ENCODE data around the gene MKKS.

The MKKS gene

DNA sequence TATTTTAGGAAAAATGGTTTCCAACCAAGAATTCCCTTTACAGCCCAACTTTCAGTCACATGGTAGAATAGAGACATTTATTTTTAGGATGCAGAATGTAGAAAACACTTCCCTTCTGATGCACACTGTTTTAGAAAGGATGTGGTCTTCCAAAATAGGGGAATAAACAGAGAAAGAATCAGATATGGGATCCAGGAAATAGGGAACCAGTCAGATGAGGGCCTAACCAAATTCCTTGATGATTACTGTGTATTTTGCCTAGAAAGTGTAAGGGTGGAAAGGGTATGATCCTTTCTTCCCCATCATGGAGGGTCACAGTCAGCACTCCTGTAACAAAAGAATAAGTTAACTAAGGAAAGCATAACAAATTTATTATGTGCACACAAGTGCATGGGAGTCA is 28.5 kb upstream of the MKKS start:
- TF ChIP-seq, protein P1, sequence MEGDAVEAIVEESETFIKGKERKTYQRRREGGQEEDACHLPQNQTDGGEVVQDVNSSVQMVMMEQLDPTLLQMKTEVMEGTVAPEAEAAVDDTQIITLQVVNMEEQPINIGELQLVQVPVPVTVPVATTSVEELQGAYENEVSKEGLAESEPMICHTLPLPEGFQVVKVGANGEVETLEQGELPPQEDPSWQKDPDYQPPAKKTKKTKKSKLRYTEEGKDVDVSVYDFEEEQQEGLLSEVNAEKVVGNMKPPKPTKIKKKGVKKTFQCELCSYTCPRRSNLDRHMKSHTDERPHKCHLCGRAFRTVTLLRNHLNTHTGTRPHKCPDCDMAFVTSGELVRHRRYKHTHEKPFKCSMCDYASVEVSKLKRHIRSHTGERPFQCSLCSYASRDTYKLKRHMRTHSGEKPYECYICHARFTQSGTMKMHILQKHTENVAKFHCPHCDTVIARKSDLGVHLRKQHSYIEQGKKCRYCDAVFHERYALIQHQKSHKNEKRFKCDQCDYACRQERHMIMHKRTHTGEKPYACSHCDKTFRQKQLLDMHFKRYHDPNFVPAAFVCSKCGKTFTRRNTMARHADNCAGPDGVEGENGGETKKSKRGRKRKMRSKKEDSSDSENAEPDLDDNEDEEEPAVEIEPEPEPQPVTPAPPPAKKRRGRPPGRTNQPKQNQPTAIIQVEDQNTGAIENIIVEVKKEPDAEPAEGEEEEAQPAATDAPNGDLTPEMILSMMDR (IDR thresholded peaks at IDR 0.05; ENCODE audit: borderline replicate concordance, control extremely low read depth, extremely low read depth, insufficient read depth, missing control alignments): no peak
- no peak for DNase-seq (ENCODE audit: low spot score)
- in situ Hi-C loops (cut with MboI; ENCODE audit: low sequenced_read_pairs, unreplicated experiment): no loop called here

DNA sequence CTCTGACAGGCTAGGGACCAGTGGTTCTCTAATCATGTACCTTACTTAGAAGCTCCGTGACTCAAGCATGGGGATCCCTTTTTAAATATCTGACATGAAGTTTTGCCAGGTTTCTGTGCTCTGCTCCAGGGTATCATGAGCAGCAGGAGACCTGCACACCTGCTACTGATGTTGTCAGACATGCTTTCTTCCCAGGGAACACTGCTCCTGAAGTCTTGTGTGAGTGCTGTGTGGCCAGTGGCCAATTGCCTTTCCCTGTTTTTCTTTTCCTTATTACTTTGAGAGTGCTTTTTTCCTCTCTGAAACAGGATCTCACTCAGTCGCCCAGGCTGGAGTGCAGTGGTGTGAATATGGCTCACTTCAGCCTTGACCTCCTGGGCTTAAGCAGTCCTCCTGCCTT is 27.5 kb upstream of the MKKS start:
- TF ChIP-seq, protein P1 (IDR thresholded peaks at IDR 0.05; ENCODE audit: borderline replicate concordance, control extremely low read depth, extremely low read depth, insufficient read depth, missing control alignments): no peak
- no peak for DNase-seq (ENCODE audit: low spot score)
- in situ Hi-C loops (cut with MboI; ENCODE audit: low sequenced_read_pairs, unreplicated experiment): no loop called here

DNA sequence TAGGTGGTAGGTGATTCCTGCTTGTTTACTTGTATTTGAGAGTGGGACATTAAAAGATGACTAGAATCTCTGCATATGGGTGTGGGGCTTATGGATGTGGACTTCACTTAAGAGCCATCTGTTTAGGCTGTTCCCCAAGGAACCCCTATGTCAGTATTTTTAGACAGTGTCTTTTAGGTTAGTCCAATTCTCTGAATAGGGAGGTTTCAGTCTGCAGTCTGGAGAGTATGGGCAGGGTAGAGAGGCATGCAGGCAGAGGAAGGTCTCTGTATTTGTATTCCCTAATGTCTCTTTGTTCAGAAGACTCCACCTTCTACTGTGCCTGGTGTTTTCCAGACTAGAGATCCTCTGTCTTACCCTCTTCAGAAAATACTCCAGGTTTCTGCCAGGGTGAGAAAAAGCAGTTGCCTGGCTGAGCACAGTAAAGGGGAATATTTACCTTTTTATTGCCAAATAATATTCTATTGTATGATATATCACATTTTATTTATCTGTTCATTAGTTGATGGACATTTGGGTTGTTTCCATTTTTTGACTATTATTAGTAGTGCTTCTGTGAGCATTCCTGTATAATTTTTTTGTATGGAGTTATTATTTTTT is 20.2 kb upstream of the MKKS start:
- in situ Hi-C loops (cut with MboI; ENCODE audit: low sequenced_read_pairs, unreplicated experiment): no loop called here
- TF ChIP-seq, protein P1 (IDR thresholded peaks at IDR 0.05; ENCODE audit: borderline replicate concordance, control extremely low read depth, extremely low read depth, insufficient read depth, missing control alignments): no peak

DNA sequence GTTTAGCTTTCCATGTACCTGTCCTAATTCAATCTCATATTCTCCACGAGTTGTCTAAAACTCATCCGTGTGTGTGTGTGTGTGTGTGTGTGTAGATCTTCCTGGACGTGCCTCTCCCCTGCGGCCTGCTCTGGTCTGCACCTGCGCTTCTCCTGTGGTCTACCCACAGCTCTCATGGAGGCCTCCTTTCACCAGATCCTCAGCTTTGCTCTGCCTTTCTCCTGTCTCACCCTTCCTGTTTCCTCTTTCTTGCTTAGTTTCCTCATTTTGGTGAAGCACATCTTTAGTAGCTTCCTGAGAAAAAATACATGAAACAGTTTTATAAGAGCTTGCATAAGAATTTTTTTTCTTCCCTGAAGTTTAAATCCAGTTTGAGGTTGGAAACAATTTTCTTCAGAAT is 19.2 kb upstream of the MKKS start:
- TF ChIP-seq, protein P1 (IDR thresholded peaks at IDR 0.05; ENCODE audit: borderline replicate concordance, control extremely low read depth, extremely low read depth, insufficient read depth, missing control alignments): no peak

More for the DNA sequence above, 20.2 kb upstream of the MKKS start:
- DNase-seq (ENCODE audit: low spot score): no peak

DNA sequence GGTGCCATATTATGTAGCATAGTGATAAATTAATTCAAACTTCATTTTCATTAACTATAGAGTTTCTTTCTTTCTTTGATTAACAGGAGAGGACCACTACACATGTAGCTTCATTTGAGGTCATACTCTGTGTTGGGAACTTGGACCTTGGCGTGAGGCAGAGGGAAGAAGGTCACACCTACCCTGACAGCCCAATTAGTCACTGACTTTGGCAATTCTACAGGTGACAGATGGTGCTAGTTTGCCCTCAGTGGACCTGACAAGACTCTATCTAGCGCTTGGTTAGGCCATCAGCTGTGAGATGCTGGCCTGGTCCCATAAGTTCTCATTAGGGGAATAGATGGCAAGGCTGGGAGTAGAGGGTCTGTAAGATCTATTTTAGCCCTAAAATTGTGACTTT is 15.2 kb upstream of the MKKS start:
- in situ Hi-C loops (cut with MboI; ENCODE audit: low sequenced_read_pairs, unreplicated experiment): loop anchor here (25.0 kb wide), 1 partner anchor 837 kb away; no protein-coding TSS in a partner anchor
- no peak for DNase-seq (ENCODE audit: low spot score)
- TF ChIP-seq, protein P1 (IDR thresholded peaks at IDR 0.05; ENCODE audit: borderline replicate concordance, control extremely low read depth, extremely low read depth, insufficient read depth, missing control alignments): no peak

More for the DNA sequence above, 19.2 kb upstream of the MKKS start:
- DNase-seq (ENCODE audit: low spot score): no peak
- in situ Hi-C loops (cut with MboI; ENCODE audit: low sequenced_read_pairs, unreplicated experiment): no loop called here

DNA sequence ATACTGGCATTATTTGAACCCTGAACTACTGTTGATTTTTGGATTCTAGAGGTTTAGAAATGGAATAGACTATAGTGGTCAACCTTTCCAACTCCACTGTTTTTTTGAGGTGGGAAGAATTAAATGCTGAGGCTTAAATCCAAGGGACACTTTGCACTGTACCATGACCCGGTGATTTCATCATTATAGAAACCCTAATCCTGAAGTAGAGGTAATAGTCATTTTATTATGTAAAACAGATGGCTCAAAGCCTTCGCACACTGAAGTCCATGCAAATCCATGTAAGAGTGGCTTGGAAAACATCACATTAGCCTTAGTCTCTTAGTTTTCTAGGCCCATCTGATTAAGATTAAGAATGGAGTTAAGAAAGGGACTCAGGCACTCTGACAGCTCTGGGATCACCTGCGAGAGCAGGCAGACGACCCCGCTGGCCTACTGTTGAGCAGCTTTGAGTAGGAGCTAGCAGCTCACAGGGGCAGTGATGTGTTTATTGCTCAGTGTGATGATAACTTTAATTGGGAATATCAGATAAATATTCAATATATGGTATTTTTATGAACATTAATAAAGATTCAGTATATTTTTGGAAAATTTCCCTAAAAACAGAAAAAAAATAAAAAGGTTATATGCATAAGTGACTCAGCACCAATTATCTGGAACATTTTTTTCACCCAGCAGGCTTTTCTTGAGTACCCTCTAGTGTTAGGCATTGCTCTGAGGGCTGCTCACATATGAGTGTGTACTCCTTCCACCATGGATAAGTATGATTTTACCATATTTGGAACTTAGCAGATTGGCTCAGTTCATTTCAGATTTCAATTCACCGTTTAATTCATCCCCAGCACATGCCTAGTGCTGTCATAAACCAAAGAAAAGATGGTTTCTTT is 14.5 kb upstream of the MKKS start:
- DNase-seq (ENCODE audit: low spot score): no peak
- TF ChIP-seq, protein P1 (IDR thresholded peaks at IDR 0.05; ENCODE audit: borderline replicate concordance, control extremely low read depth, extremely low read depth, insufficient read depth, missing control alignments): no peak
- in situ Hi-C loops (cut with MboI; ENCODE audit: low sequenced_read_pairs, unreplicated experiment): loop anchor here (25.0 kb wide), 1 partner anchor 836 kb away; no protein-coding TSS in a partner anchor

Measured in GM13976 (cell line).